GM21825 (cell line): Measurements from ENCODE around the gene EDEM1.

Experiments used
- ATAC-seq: cut with Tn5 transposase; IDR thresholded peaks from one replicate; pipeline ENCODE4 v1.9.1; 2021; ENCODE audit warnings: mild to moderate bottlenecking, moderate library complexity; ENCODE audit not compliant: unreplicated experiment

EDEM1 gene

DNA sequence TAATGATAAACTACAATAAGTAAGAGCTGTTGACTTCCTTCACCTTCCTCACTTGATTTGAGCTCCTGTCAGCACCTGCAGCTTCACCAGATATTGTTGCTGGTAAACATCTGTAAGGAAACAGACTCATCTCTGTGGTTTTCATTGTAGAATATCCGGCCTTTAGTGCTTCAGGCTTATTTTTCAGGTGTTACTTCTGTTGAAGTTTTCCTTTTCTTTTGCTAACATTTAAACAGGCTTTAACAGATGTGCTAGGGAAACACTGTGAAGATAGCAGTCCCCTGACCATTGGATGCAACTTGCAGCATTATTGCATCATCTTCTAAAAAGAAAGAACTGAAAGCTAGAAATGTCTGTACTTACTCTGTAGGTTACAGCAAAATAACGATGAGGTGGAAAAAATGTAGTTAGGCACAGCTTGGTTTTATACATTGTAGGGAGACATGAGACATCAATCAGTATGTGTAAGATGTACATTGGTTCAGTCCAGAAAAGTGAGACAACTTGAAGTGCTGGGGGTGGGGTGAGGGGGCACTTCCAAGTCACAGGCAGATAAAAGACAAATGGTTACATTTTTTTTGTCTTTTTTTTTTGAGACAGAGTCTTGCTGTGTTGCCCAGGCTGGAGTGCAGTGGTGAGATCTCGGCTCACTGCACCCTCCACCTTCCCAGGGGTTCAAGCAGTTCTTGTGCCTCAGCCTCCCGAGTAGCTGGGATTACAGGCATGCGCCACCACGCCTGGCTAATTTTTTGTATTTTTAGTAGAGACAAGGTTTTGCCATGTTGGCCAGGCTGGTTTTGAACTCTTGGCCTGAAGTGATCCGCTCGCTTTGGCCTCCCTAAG, 10.2 kb downstream of the EDEM1 start:
- peak; percentile 62 for ATAC-seq

DNA sequence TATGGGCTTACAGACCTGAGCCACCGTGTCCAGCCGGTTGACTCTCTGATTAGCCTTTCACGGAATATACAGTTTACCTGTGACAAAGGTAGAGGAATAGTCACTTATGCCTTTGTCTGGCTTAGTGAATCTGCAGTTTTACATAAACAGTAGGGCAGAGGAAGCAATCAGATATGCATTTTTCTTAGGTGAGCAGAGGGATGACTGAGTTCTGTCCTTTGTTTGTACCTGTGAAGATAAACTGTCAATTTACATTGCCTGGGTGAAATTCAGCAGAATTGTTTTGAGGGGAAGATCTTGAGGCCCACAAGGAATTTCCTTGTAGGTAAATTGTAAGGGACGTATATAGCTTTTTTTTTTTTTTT, 10.8 kb downstream of the EDEM1 start:
- ATAC-seq, result no peak

DNA sequence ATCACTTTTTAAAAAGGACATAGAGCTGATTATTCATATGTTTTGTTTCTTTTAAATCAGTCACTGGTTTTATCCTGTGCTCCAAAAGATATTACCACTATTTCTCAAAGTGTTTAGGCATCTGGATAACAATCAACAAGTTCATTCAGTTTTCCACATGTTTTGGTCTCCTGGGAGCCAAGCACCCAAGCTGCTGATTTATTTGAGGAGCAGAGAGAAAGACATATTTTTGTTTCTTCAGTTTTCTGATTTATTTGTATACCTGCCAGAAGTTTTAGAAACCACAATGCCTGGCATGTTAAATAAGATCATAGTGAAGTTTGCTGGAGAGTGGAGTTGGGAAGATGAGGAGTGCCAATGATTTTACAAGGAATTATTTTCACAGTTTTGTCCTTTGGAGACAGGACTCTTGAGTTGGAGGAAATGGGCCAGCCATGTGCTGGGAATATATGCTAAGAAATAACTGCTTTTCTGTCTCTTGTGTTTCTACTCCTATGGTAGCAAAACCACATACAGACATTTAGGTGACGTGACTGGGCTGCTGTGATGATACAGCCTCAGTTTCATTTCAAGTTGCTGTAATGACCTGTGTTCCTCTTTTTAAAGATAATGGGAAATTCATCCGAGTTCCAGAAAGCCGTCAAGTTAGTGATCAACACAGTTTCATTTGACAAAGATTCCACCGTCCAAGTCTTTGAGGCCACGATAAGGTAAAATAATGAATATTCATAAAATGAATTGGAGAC, 11.7 kb downstream of the EDEM1 start:
- peak; percentile 34 for ATAC-seq

DNA sequence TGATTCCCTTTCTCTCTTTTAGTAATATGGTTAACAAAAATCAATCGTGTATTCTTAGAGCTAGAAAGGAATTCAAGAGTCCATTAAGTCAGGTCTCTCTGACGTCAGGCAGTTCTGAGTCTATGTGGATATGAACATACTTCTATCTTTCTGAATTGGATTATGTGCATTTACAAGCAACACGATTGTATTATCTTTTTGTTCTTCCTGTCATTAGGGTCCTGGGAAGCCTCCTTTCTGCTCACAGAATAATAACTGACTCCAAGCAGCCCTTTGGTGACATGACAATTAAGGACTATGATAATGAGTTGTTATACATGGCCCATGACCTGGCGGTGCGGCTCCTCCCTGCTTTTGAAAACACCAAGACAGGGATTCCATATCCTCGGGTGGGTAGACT, 14.0 kb downstream of the EDEM1 start:
- ATAC-seq, result no peak

DNA sequence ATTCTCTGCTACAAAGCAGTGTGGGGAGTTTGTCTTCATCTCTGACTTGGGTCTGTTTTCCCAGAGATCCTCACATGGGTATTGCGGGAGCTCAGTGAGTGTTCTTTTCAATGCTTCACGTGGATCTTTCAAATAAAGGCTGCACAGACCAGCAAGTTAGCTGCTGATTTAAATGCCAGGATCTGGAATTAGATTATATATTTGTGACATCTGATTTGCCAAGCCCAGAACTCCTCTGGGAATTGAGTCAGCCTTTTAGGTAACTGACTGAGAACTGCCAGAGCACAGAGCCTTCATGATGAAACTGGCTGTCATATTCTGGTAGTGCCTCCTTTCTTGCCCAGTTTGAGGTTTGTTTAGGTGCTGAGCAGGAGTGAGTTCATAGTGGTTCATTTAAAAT, 14.7 kb downstream of the EDEM1 start:
- ATAC-seq, result no peak

DNA sequence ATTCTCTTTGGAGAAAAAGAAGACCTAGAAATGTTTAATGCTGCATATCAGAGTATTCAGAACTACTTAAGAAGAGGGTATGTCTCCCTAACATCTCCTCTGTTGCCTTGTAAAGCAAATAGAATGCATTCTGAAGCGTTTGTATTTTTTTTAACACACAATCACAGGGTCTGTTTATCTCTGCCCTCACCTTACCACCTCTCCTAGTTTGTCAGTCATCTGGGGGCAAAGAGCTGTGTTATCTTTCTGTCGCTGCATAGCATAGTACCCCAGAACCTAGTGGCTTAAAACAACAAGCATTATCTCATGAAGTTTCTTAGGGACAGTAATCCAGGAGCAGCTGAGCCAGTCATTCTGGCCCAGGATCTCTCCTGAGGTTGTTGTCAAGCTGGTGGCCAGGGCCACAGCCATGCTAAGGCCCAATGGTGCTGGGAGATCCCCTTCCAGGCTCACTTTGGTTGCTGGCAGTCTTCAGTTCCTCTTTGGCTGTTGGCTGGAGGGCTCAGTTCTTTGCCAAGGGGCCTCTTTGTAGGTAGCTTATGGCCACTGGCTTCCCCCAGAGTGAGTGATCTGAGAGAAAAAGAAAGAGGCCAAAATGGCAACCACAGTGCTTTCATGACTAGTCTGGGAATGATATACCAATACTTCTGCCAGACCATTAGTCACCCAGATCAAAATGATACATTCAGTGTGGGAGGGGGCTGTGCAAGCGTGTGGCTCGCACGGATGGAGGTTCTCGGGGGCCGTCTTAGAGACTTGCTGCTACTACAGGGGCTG, 17.8 kb downstream of the EDEM1 start:
- peak; percentile 98 for ATAC-seq

DNA sequence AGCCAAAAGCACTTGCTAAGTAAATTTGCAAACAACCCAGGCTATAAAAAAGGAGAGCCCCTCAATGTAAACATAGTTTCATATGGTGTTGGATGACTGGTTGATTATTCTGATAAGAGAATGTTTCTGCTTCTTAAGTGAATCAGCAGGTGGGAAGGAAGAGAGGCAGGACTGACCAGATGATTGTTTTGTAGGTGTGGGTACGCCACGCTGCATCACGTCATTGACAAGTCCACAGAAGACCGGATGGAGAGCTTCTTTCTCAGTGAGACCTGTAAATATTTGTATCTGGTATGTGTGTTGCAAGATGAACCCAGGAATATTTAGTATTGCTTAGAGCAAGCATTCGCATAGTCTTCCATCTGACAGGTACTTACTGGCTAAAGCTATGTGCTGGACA, 23.4 kb downstream of the EDEM1 start:
- no peak for ATAC-seq

DNA sequence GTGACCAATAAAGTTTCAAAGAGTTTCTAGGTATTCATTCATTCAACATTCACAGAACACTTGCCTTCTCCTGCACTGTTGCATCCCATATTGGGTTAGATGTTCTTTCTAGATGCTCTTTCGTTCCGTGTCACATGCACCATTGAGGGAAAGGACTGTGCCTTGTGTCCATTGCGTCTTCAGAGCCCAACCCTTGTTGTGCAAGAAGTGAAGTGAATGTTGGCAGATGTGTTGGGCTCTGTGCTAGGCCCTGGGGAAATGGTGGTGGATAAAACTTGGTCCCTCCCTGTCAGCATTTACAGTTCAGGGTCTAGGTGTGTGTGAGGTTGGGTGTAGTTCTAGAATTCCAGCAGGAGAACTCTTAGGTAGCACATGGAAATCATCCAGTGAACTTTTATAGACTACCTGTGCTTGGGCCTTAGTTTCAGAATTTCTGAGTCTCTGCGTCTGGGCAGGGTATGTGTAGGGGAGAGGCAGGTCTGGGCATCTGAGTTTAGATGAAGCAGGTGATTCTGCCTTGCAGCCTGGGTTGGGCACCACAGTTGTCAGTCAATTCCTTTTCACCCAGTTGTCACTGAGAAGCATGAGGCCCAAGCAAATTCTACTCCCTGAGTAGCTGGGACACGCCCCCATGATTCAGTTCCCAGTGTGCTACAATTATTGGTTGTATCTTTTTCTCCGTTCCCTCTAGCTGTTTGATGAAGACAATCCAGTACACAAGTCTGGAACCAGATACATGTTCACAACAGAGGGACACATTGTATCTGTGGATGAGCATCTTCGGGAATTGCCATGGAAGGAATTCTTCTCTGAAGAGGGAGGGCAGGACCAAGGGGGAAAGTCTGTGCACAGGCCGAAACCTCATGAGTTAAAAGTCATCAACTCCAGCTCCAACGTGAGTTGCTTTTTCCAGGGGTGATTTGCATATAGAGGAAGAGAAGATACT, 25.4 kb downstream of the EDEM1 start:
- ATAC-seq, result no peak

DNA sequence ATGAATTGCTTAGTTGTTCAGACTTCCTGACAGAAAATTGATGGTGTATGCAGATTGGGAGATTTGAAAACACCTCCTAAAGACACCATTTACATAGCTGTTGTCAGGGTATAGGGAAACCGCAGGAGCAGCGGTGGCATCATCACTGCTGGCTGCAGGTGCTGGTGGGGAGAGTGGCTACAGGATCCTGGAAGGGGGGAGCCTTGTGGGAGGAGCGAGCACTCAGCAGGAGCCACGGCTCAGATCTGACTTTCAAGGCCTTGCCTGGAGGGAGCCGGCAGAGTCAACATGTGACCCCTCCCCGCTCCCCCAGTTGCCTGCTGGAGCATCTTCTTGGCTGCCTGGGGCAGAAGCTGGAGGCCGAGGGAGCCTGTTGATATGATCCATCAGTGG, 26.1 kb downstream of the EDEM1 start:
- ATAC-seq, result no peak

DNA sequence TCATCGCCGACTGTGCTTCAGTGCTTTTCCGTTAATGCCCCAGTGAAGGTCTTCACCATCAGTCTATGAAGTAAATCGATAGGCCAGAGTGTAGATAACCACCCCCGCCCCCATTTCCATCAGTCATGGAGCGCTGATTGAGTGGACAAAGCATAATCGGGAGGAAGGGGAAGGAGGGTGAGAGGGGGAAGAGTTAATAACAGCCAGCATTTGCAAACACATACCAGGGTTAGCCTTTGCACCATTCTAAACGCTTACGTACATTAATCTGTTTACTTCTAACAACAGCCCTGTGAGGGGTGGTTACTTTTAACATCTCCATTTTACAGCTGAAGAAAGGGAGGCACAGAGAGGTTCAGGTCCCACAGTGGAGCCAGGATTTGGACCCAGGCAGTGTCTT, 26.8 kb downstream of the EDEM1 start:
- ATAC-seq, result no peak

DNA sequence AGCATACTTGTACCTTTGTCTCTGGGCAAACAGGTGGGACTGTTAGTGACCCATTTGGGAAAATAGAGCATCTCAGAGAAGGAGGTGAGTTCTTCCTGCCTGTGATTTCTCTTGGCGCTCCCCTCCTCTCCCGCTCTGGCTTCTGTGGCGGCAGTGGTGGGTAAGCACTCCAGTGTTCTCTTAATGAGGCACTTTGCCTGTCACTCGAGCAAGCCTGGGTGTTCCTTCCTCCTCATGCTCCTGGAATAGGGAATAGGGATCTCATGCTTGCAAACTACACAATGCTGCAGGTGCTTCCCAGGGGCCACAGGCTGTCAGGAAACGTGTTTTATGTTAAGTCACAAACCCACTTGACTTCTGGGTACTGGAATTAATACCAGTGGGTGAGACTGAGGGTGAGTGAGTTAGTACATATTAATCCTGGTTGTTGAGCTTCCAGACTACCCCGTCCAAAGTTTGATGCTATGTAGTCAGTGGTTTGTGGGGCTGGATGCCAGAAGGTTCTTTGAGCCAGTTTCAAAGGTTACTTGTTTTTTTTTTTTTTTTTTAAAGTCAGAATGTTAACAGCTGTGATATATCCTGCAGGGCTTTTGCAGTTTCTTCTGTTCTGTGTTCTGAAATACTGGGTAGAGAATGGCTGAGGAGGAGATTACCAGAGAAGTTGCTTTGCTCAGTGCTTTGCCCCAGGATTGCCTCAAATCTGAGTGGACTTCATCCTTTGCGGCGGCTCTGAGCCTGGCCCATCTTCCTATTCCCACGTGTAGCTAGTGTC, 30.5 kb downstream of the EDEM1 start:
- no peak for ATAC-seq

DNA sequence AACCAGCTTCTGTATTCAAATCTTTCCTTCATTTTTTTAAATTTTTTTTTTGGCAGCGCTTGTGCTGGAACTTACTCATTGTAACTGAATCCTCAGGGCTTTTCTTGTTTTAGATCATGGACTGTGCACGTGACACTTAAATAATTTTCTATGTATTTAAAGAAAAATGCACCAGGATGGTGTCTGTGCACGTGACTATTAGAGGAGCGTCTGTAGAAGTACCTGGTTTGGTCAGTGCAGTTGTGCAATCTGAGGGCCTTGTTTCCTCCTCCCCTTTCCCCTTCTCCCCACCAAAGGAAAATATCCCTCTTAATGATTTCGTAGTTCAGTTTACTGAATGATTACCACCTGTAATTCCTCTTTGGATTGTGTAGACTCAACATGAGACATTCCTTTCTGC, 31.3 kb downstream of the EDEM1 start:
- ATAC-seq, result no peak

DNA sequence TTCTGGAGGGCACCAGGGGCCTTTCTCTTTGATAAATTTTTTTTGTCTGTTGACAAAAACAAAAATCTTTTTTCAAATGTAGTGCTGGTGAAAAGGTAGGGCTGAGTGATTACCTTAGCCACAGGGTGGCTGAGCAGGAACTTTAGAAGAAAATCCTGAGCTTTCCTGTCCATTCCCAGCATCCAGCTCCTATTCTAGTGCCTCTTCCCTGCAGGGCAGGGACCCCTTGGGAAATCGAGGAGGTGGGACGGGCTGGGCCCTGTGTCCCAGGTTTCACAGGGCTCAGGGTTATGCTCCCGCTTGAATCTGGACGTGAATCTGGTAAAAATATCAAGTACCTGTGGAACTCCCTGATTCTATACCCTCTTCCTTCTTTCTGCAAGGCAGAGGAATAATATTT, 31.7 kb downstream of the EDEM1 start:
- ATAC-seq, result no peak

DNA sequence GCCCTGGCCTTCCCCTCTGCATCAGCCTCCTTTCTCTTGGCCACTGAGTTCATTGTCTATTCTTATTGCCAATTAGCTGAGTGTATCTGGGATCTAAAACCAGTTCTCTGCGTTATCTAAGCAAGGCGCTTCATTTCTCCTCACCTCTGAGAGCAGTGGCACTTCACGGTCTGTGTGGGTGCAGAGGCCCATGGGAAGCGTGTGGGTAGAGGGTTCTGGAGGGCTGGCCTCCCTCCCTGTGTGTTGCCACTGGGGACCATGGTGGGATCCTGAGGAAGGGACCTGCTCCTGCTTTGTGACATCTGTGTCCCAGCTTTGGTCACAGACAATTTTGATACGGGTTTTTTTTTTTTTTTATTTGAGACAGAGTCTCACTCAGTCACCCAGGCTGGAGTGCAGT, 32.7 kb downstream of the EDEM1 start:
- no peak for ATAC-seq

DNA sequence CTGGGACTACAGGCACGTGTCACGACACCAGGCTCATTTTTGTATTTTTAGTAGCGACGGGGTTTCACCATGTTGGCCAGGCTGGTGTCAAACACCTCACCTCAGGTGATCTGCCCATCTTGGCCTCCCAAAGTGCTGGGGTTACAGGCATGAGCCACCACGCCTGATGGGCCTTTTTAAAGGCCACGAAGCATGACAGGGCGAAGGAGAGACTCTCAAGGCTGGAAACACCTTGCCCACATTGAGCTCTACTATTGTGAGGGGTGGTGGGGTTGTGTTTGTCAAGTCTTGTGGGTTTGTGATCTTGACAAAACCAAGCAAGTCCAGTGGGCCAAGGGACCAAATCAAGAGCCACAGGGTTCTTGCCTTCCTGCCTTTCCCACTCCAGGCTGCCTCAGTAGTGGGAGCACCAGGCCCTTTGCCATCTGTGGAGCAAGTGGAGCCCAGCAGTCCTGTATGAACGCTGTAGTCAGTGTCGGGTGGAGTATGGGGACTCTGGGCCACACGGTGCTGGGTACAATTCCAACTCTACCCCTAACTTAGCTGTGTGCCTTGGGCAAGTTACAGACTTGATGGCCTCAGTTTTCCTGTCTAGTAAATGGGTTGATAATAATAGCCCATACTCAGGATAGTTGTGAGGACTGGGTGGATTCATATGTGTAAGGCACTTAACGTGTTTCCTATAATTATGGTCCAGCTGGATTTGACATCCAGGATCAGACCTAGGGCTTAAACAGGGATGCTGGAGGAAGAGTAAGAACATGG, 33.3 kb downstream of the EDEM1 start:
- no peak for ATAC-seq

DNA sequence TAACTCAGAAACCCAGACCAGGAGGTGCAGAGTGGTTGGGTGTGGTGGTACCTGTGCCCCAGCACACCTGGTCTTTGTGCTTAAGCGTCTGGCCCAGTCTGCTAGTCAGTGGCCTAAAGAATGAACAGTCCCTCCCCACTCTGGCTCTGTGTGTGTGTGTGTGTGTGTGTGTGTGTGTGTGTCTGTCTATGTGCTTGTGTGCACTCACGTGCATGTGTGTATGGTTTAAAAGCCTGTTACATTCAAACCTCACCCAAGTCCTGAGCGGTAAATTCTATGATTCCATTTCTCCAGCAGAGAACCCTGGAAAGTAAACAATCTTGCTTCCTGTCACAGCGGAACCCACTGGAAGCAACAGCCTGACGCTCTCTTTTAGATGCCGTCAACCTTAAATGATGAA, 34.2 kb downstream of the EDEM1 start:
- ATAC-seq, result no peak

DNA sequence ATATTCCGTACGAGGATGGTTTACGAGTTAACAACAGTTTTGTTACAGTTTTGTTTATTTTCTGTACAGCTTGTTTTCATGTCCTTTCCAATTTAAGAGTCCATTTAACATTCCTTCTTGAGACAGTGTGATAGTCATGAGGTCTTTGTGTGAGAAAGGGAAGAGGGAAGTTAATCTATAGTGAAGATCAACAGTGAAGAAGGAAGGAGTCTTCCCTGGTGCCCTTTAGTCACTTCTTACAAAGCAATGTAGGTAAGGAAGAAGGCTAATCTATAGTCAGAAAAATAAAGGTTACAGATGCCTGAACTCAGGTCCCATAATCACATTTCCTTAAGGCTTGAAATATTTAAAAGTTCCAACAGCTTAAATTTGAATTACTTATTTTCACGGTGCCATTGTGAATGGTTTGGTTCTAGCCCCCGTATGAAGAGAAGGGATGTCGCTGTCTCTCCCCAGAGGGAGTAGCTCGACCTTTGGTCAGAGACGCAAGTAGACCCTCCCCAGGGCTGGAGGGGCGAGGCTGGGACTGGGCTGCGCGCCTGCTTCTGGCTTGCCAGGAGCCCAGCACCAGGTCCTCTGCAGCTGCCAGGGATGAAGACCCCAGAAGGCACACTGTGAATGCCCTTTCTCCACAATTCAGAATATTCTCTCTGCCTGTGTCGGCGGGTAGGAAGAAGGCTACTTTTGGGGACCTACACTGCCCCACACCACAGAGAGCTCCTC, 34.9 kb downstream of the EDEM1 start:
- ATAC-seq, result no peak

DNA sequence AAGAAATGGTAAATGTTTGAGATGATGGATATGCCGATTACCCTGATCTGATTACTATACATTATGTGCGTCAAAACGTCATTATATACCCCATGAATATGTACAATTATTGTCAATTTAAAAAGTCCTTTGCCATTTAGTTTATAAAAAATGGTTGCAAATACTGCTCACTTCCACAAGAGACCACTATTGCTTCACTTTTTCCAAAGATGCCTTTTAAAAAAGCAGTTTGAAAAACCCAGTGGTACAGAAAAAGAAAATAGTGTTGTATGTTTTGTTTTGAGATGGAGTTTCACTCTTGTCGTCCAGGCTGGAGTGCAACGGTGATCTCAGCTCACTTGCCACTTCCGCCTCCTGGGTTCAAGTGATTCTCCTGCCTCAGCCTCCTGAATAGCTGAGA, 39.3 kb downstream of the EDEM1 start:
- ATAC-seq, result no peak

DNA sequence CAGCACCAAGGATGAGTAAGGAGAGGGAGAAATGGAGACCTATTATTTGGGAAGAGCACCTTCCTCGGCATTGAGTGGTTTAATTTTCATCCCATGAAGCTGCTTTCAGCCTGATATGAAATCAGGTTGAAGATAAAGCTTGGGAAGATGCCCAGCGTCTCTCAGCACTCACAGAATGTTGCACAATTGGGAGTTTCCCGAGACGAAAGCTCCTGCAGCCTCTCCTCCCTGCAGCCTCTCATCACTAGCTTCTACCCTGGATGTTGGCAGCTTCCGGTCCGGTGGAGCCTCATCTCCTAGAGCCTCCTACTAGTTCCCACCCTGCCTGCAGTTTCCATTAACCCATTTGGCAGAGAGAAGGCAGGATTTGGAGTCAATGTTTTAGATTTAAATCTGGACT, 40.3 kb downstream of the EDEM1 start:
- no peak for ATAC-seq
